ENCODE measurements around the gene MYD88.
A peak's percentile ranks its signal among the peaks of the same experiment; 100 is the strongest.

Gene MYD88

GRCh38 chr3:38115645-38116427 is 22.6 kb upstream of the MYD88 start:
- Histone ChIP-seq H3K9me3 (replicated peaks in 1 of 11) (no peaks in the 10 kb centered on the region), H3K4me3 (peak overlapping the region in 1 of 10 experiments; percentile 39; a peak in 1 of 20 replicates), H3K4me2 (peak overlapping the region; percentile 29 to 95 (median 84)), H3K27me3 (peaks cover 0 to 18% (median 0%) of the 10 kb centered on the region in 11 experiments; a peak in 1 of 22 replicates), H3K4me1 (peaks cover 22 to 43% (median 41%) of the 10 kb centered on the region in 10 experiments), H3K27ac (peak overlapping the region in 8 of 11 experiments; percentile 18 to 72 (median 50); a peak in 13 of 22 replicates), H3K9ac (peak overlapping the region in 8 of 11 experiments; percentile 30 to 66 (median 54); a peak in 13 of 22 replicates), H4K20me1 (peaks cover 0 to 66% (median 34%) of the 10 kb centered on the region in 11 experiments; a peak in 20 of 22 replicates), H3K36me3 (peaks cover 11 to 32% (median 21%) of the 10 kb centered on the region in 11 experiments)
- TF ChIP-seq Cebpa-rat (IDR thresholded peaks at IDR 0.05) = no peak

- no peak for TF ChIP-seq Cebpa-rat (IDR thresholded peaks at IDR 0.05)
- H3K9me3 ChIP-seq (replicated peaks in 1 of 11) = no peaks in the 10 kb centered on the region
- H3K36me3 ChIP-seq = peaks cover 19 to 40% (median 28%) of the 10 kb centered on the region in 11 experiments
- H3K4me2 ChIP-seq = peak overlapping the region; percentile 29 to 95 (median 84); a peak in 21 of 22 replicates
- peaks cover 2 to 74% (median 42%) of the 10 kb centered on the region in 11 experiments; a peak in 20 of 22 replicates for H4K20me1 ChIP-seq
- peaks cover 22 to 40% (median 37%) of the 10 kb centered on the region in 10 experiments for H3K4me1 ChIP-seq
- peak overlapping the region in 1 of 11 experiments; percentile 56; a peak in 1 of 22 replicates for H3K9ac ChIP-seq
- peak overlapping the region in 1 of 11 experiments; percentile 72; a peak in 1 of 22 replicates for H3K27ac ChIP-seq
- H3K4me3 ChIP-seq = no peak overlapping the region
- H3K27me3 ChIP-seq = peaks cover 0 to 18% (median 0%) of the 10 kb centered on the region in 11 experiments; a peak in 1 of 22 replicates
Measured at GRCh38 chr3:38116471-38117162, 21.8 kb upstream of the MYD88 start.

GRCh38 chr3:38117163-38117716 is 21.2 kb upstream of the MYD88 start:
- Histone ChIP-seq H3K27me3 (peaks cover 0 to 18% (median 0%) of the 10 kb centered on the region in 11 experiments; a peak in 1 of 22 replicates), H3K36me3 (peaks cover 25 to 46% (median 35%) of the 10 kb centered on the region in 11 experiments), H3K27ac (no peak overlapping the region), H3K4me1 (peaks cover 22 to 36% (median 34%) of the 10 kb centered on the region in 10 experiments), H4K20me1 (peaks cover 8 to 80% (median 48%) of the 10 kb centered on the region in 11 experiments; a peak in 20 of 22 replicates), H3K4me2 (peak overlapping the region in 8 of 11 experiments; percentile 36 to 95 (median 84); a peak in 10 of 22 replicates), H3K9me3 (replicated peaks in 1 of 11) (no peaks in the 10 kb centered on the region), H3K9ac (no peak overlapping the region), H3K4me3 (no peak overlapping the region)
- TF ChIP-seq Cebpa-rat (IDR thresholded peaks at IDR 0.05) = no peak

- Histone ChIP-seq H3K4me2 (no peak overlapping the region), H3K27ac (no peak overlapping the region)
- TF ChIP-seq Cebpa-rat (IDR thresholded peaks at IDR 0.05) = no peak
Measured at GRCh38 chr3:38117748-38118420, 20.6 kb upstream of the MYD88 start.

GRCh38 chr3:38118421-38119247 is 19.8 kb upstream of the MYD88 start:
- no peak for TF ChIP-seq Cebpa-rat (IDR thresholded peaks at IDR 0.05)
- Histone ChIP-seq H3K9ac (no peak overlapping the region), H3K27ac (no peak overlapping the region), H3K4me1 (peaks cover 22 to 36% (median 34%) of the 10 kb centered on the region in 10 experiments), H3K27me3 (peaks cover 0 to 18% (median 0%) of the 10 kb centered on the region in 11 experiments; a peak in 1 of 22 replicates), H3K4me2 (no peak overlapping the region), H3K9me3 (replicated peaks in 1 of 11) (no peaks in the 10 kb centered on the region), H3K36me3 (peaks cover 39 to 60% (median 49%) of the 10 kb centered on the region in 11 experiments), H3K4me3 (no peak overlapping the region), H4K20me1 (peaks cover 16 to 94% (median 59%) of the 10 kb centered on the region in 11 experiments; a peak in 20 of 22 replicates)

More at GRCh38 chr3:38117748-38118420, 20.6 kb upstream of the MYD88 start:
- Histone ChIP-seq H3K4me1 (peaks cover 22 to 36% (median 34%) of the 10 kb centered on the region in 10 experiments), H3K36me3 (peaks cover 31 to 53% (median 41%) of the 10 kb centered on the region in 11 experiments), H3K4me3 (no peak overlapping the region), H3K9me3 (replicated peaks in 1 of 11) (no peaks in the 10 kb centered on the region), H3K27me3 (peaks cover 0 to 18% (median 0%) of the 10 kb centered on the region in 11 experiments; a peak in 1 of 22 replicates), H4K20me1 (peaks cover 10 to 86% (median 52%) of the 10 kb centered on the region in 11 experiments; a peak in 20 of 22 replicates), H3K9ac (no peak overlapping the region)

- H3K36me3 ChIP-seq = peaks cover 44 to 65% (median 54%) of the 10 kb centered on the region in 11 experiments
- H3K9me3 ChIP-seq (replicated peaks in 1 of 11) = no peaks in the 10 kb centered on the region
- TF ChIP-seq Cebpa-rat (IDR thresholded peaks at IDR 0.05) = no peak
- peaks cover 22 to 35% (median 29%) of the 10 kb centered on the region in 10 experiments for H3K4me1 ChIP-seq
- peaks cover 0 to 18% (median 0%) of the 10 kb centered on the region in 11 experiments; a peak in 1 of 22 replicates for H3K27me3 ChIP-seq
- no peak overlapping the region for H3K4me3 ChIP-seq
- H3K4me2 ChIP-seq = no peak overlapping the region
- peaks cover 20 to 99% (median 63%) of the 10 kb centered on the region in 11 experiments; a peak in 20 of 22 replicates for H4K20me1 ChIP-seq
- no peak overlapping the region for H3K27ac ChIP-seq
- H3K9ac ChIP-seq = no peak overlapping the region
Measured at GRCh38 chr3:38119248-38119544, 19.3 kb upstream of the MYD88 start.

- TF ChIP-seq Cebpa-rat (IDR thresholded peaks at IDR 0.05) = no peak
- peaks cover 0 to 10% (median 0%) of the 10 kb centered on the region in 11 experiments; a peak in 1 of 22 replicates for H3K27me3 ChIP-seq
- H3K36me3 ChIP-seq = peaks cover 53 to 74% (median 63%) of the 10 kb centered on the region in 11 experiments
- no peaks in the 10 kb centered on the region for H3K9me3 ChIP-seq (replicated peaks in 1 of 11)
- peaks cover 20 to 27% (median 21%) of the 10 kb centered on the region in 10 experiments for H3K4me1 ChIP-seq
- H4K20me1 ChIP-seq = peaks cover 29 to 100% (median 64%) of the 10 kb centered on the region in 11 experiments; a peak in 21 of 22 replicates
- H3K4me2 ChIP-seq = no peak overlapping the region
- no peak overlapping the region for H3K27ac ChIP-seq
- H3K9ac ChIP-seq = no peak overlapping the region
- no peak overlapping the region for H3K4me3 ChIP-seq
Measured at GRCh38 chr3:38119821-38120692, 18.4 kb upstream of the MYD88 start.
